ENCODE data around the gene BLID. TPM values are rescaled to one million over a fixed set of nuclear protein-coding genes. Genes with fewer than 3 reads are reported as not detected.
A peak's percentile ranks its signal among the peaks of the same experiment; 100 is the strongest.

BLID gene
- total RNA-seq, 1 donor from 2014 or later, result not detected

GRCh38 chr11:122144752-122145151 is 28.7 kb upstream of the BLID start:
- no peak for DNase-seq
- no peak for ATAC-seq
- intact Hi-C loops (cut with micrococcal nuclease), result no loop called here

DNA sequence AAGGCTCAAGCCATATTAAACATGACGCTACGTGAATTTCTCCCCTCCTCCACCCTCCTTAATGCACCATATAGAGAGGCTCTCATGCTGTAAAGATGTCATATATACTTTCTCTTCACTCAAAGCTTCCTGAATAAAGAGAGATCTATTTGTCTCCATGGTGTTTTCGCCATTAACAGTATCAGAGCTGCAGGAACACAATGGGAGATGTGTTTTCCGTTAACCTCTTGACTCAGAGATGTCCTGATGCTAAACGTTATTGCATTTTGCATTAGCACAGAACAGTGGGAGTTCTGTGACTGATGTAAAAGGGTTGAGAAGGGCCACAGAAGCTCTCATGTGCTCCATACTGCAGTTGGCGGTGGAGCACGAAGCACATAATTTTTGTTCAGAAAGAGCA is 25.7 kb upstream of the BLID start:
- ATAC-seq, result no peak
- intact Hi-C loops (cut with micrococcal nuclease), result no loop called here
- no peak for DNase-seq

GRCh38 chr11:122140500-122140899 is 24.5 kb upstream of the BLID start:
- intact Hi-C loops (cut with micrococcal nuclease), result no loop called here
- ATAC-seq (no peak), DNase-seq (no peak)

DNA sequence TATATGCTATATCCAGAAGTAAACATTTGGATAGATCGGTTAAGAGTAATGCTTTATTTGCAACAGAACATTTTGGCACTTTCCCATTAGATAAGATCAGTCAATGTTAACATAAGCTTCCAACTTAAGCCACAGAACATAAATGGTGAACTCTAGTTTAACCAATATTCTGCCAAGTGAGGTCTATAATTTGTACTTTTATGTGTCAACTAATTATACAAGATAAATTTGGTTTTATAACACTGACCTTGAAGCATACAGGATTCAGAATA is 23.5 kb upstream of the BLID start:
- ATAC-seq (no peak), DNase-seq (no peak)
- intact Hi-C loops (cut with micrococcal nuclease), result no loop called here

DNA sequence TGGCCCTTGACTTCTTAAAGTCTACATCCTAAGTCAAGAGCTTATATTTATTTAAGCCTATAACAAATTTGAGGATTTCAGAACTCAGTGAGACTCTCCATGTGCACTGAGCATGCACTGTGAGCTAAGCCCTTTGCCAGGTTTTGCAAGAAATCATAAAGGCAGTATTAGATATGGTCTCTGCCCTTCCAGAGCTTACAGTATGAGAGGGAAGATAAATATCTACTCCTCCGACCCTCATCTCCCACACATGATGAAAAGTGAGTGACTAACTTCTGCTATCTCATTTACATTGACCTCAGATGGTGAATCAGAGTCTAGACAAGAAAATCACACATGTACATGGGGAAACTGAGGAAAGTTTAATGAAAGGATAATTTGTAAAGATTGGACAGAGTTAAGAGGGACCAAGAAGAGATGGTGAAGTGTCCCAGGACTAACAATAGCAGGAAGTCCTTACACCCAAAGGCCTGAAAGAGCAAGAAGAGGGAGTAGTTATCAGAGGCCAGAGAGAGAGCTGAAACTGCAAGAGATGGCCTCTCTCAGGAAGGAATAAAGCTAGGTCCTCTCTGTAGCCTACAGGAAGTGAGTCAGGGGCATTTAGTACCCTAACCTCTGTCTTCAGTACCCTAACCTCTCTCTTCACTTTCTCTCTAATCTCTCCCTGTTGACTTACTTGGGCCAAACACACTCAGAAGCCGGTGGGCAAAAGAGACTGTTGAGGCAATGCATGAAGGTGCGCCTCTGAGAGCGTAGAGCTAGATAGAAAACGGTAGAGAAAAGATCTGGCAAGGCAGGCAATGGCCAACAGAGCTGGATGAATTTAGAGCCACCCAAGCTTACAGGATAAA is 23.0 kb upstream of the BLID start:
- ATAC-seq (no peak), DNase-seq (no peak)
- intact Hi-C loops (cut with micrococcal nuclease), result no loop called here

GRCh38 chr11:122137078-122137793 is 21.2 kb upstream of the BLID start:
- intact Hi-C loops (cut with micrococcal nuclease), result no loop called here
- ATAC-seq (peak; percentile 90), DNase-seq (no peak)

- DNase-seq (no peak), ATAC-seq (no peak)
- intact Hi-C loops (cut with micrococcal nuclease), result no loop called here
Measured at GRCh38 chr11:122131126-122131525, 15.1 kb upstream of the BLID start.

DNA sequence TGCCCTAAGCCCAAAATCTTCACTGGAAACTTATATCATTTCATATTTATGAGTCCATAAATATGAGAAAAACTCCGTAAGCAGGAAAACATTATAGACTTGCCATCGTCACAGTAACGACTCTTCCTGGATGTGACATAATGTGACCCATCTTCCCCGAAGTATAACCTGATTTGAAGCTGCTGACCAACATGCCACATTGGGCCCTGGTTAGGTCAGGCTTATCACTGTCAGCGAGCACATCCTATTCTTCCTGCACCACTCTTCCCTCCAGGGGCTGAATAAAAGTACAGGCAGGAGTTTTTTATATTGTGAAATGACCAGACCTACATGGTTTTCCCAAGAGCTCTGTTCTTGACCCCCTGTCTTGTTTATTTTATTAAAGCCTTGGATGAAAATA is 12.1 kb upstream of the BLID start:
- no peak for DNase-seq
- no peak for ATAC-seq
- intact Hi-C loops (cut with micrococcal nuclease), result no loop called here

GRCh38 chr11:122127020-122127419 is 11.0 kb upstream of the BLID start:
- DNase-seq, result no peak
- no peak for ATAC-seq
- intact Hi-C loops (cut with micrococcal nuclease), result no loop called here

- ATAC-seq, result no peak
- intact Hi-C loops (cut with micrococcal nuclease), result no loop called here
- no peak for DNase-seq
Measured at GRCh38 chr11:122126024-122126688, 10.1 kb upstream of the BLID start.

DNA sequence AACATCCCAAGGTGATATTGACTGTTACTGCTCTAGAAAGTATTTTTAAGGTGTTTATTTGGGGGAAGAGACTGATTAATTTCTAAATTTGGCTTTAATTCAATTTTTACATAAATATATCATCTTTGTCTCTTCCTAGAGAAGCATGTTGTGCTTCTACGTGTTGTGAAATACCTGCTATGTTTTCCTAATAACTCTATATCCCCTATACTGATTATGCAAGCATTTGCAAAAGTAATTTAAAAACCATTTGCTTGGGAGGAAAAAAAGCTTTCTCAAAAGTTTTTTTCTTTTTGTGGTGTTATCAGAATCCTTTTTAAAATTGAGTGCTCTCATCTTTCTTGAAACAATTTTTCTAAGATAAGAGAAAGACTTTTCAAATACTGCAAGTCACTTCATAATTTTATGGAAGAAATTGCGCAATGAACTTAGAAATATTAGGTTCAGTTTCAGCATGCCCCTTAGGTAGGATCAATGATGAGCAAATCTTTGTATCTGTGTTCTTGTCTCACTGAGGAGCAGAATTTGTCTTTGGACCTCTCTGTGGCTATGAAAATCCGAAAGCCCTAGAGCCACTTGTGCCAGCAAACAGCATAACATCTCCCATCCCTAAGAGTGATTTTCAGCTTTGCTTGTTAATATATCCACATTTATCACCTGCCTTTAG is 7.4 kb upstream of the BLID start:
- no peak for DNase-seq
- intact Hi-C loops (cut with micrococcal nuclease), result no loop called here
- no peak for ATAC-seq

- no peak for ATAC-seq
- intact Hi-C loops (cut with micrococcal nuclease), result no loop called here
- DNase-seq, result no peak
Measured at GRCh38 chr11:122122179-122122578, 6.2 kb upstream of the BLID start.

GRCh38 chr11:122120096-122120495 is 4.1 kb upstream of the BLID start:
- DNase-seq (no peak), ATAC-seq (no peak)
- intact Hi-C loops (cut with micrococcal nuclease), result no loop called here

DNA sequence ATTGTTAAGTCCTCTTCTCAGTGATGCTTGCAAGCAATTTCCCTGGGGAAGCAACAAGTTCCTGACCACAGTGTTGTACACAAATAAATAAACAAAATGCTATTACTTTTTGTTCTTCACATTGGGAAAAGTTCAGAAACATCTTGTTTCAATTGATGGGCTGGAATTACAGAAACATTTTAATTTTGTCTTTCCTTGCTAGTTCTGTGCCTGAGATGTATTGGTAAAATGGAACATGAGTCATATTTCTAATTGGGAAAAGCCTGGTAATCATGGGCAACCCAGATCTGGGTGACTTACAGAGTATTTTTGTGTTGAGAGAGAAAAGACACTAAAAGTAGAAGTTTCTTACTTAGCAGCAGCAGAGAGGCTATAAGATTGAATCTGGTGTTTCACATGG is 576 bp upstream of the BLID start:
- DNase-seq, result no peak
- intact Hi-C loops (cut with micrococcal nuclease), result no loop called here

DNA sequence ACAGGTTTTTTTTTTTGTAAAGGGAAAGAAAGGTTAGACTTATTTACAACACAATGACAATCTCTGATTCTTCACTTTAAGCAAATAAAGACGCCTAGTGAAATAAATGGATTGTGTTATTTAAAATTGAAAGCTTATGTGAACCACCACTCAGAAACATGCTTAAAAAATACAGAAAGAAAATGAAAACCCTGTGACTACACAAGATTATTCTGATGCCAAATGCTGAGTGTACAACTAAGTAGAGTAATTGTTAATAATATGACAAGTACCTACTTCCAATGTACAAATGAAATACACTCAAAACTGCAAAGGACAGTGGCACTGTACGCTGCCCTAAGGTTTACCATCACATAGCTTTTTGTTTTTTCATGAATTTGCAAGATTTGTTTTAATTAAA is 1.0 kb downstream of the BLID start:
- ATAC-seq, result no peak
- intact Hi-C loops (cut with micrococcal nuclease), result no loop called here
- DNase-seq, result no peak

More for the DNA sequence above, 576 bp upstream of the BLID start:
- no peak for ATAC-seq

GRCh38 chr11:122113836-122114825 is 1.9 kb downstream of the BLID start:
- no peak for ATAC-seq
- no peak for DNase-seq
- intact Hi-C loops (cut with micrococcal nuclease), result no loop called here

GRCh38 chr11:122112470-122113365 is 3.3 kb downstream of the BLID start:
- ATAC-seq (no peak), DNase-seq (no peak)
- intact Hi-C loops (cut with micrococcal nuclease), result no loop called here

- ATAC-seq (no peak), DNase-seq (no peak)
- intact Hi-C loops (cut with micrococcal nuclease), result loop anchor here (10.0 kb wide), 1 partner anchor 85 kb away; no protein-coding TSS in a partner anchor
Measured at GRCh38 chr11:122109932-122110331, 6.1 kb downstream of the BLID start.
